ENCODE data around the gene KRTAP4-2.

Gene KRTAP4-2

DNA sequence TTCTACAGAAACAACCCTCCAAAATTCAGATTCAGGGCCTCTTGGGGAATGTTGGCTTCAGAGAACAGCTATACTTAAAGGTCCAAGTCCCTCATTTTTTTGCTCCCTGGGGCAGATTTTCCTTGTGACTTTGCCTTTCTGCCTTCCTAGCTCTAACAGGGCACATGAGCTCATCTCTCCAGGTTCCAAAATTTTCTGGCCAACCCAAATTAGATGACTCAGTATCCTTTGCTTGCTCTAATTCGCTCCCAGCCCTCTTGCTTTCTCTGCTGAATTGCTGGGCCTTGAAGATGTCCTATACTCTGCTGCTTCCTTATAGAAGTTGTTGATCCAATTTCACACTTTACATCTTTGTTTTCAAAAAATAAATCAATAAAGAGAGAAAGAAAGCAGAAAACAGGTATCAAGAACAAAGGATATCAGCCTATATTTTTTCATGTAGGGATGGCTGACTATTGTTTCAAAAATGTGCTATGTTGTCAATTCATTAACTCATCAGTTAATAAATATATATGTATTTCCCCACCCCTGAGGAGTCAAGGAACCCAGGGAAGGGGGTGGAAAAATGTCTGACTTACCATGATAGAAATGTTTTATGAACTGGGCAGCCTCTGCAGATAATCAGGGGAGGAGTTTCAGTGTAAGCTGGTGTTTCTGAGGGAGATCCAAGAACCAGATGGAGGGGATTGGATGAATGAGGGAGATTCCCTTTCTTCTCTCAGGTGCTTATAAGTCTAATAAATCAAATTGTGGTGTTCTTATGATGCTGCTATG is 1.0 kb upstream of the KRTAP4-2 start:
- no peak for TF ChIP-seq ZFX (IDR thresholded peaks at IDR 0.05; ENCODE audit: borderline replicate concordance)
- H3K27ac ChIP-seq, result no peak overlapping the region

DNA sequence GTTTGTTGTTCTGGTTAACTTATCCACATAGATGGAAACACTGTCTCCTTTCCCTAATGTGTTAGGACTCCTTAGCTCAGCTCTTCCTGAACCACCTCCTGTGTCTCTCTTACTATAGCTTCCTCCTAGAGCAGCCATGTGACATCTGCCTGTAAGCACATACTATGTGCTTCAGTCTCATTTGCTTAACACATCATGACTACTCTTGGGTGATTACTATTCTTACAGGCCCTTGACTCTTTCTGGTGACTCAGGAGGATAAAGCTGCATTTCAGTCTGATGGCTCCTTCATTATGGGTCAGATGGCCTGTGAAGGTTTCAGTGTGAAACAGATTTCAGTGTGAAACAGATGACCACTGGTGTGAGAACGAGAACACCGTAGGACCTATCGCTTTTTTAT is 320 bp upstream of the KRTAP4-2 start:
- H3K27ac ChIP-seq, result no peak overlapping the region
- TF ChIP-seq, protein P1, sequence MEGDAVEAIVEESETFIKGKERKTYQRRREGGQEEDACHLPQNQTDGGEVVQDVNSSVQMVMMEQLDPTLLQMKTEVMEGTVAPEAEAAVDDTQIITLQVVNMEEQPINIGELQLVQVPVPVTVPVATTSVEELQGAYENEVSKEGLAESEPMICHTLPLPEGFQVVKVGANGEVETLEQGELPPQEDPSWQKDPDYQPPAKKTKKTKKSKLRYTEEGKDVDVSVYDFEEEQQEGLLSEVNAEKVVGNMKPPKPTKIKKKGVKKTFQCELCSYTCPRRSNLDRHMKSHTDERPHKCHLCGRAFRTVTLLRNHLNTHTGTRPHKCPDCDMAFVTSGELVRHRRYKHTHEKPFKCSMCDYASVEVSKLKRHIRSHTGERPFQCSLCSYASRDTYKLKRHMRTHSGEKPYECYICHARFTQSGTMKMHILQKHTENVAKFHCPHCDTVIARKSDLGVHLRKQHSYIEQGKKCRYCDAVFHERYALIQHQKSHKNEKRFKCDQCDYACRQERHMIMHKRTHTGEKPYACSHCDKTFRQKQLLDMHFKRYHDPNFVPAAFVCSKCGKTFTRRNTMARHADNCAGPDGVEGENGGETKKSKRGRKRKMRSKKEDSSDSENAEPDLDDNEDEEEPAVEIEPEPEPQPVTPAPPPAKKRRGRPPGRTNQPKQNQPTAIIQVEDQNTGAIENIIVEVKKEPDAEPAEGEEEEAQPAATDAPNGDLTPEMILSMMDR (IDR thresholded peaks at IDR 0.05), result no peak
- TF ChIP-seq ZFX (IDR thresholded peaks at IDR 0.05; ENCODE audit: borderline replicate concordance), result no peak

DNA sequence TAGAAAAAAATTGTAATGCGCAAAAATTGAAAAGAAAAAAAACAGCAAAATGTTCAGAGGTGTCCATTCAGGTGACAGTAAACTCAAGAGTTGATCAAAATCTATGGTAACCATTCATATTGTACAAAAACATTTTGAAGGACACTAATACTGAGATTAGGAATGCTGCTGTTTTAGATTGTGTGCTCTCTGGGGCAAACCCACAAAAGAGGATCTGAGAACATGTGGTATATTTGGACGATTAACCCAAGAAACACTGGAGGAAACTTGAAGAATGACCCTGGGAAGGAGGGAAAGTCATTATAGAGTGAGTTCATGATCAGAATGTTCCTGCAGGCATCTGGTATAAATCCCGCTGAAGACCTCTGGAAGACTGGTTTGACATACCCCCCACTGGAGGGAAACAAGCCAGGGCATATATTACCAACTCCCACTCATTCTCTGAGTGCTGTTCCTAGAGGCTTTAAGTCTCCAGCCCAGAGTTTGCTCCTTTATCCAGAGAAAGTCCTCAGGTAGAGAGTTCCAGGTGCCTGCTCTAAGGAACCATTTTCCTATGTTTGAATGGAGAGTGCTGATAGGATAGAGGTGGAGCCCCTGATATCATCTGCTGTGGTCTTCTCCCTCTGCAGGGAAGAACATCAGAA is 1.2 kb downstream of the KRTAP4-2 start:
- no peak overlapping the region for H3K27ac ChIP-seq
- TF ChIP-seq ZFX (IDR thresholded peaks at IDR 0.05; ENCODE audit: borderline replicate concordance), result no peak
- TF ChIP-seq, protein P1 (IDR thresholded peaks at IDR 0.05), result no peak

DNA sequence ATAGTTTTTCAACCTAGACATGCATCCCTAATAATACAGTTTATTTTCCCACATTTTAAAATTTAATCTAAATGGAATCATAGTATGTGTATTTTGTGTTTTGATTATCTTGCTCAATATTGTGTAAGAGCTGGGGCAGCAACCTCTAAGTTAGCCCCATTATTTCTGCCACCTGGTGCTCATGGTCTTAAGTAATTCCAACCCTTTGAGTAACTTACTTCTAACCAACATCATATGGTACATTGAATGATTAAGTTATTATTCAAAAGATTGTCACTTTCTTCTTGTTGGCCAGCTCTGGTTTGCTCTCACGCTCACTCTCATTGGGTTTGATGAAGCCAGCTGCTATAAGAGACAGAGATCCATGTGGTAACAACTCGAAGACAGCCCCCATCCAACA is 6.1 kb downstream of the KRTAP4-2 start:
- H3K27ac ChIP-seq, result no peak overlapping the region
- no peak for TF ChIP-seq ZFX (IDR thresholded peaks at IDR 0.05; ENCODE audit: borderline replicate concordance)
- TF ChIP-seq, protein P1 (IDR thresholded peaks at IDR 0.05), result no peak

DNA sequence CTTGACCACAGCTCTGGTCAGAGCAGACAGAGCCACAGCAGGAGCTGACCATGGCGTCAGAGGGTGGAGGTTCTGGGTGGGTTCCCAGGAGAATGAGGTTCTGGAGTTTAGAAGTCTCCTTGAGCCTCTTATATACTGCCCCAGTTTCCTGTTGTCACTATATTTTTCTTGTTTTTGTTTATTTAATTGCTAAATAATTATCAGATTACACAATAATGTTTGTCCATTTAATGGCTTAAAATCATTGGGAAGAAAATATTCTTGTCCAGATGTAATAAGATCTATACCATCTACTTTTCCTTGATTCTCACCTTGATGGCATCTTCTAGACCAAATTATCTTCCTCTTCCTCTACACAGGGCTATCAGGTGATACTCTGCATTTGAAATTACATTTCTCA is 9.9 kb downstream of the KRTAP4-2 start, which contains the start of gene KRTAP4-3:
Gene KRTAP4-3, minus strand, starts transcription at position 101 of the 400 bp plus-strand sequence. Its CDS starts 49 bp downstream, at position 52.
- no peak within 1 kb of the TSS for H3K27ac ChIP-seq
- TF ChIP-seq ZFX (IDR thresholded peaks at IDR 0.05; ENCODE audit: borderline replicate concordance), result no peak
- TF ChIP-seq, protein P1 (IDR thresholded peaks at IDR 0.05), result no peak

DNA sequence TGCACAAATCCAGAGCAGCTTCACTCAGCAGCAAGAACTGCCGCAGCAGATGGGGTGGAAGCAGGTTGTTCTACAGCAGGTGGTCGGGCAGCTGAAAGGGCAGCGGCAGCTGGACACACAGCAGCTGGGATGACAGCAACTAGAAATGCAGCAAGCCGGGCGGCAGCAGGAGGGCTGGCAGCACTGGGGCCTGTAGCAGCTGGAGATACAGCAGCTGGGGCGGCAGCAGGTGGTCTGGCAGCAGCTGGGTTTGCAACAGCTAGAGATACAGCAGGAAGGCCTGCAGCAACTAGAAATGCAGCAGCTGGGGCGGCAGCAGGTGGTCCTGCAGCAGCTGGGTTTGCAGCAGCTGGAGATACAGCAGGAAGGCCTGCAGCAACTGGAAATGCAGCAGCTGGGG is 10.5 kb downstream of the KRTAP4-2 start:
- TF ChIP-seq, protein P1 (IDR thresholded peaks at IDR 0.05), result no peak
- no peak for TF ChIP-seq ZFX (IDR thresholded peaks at IDR 0.05; ENCODE audit: borderline replicate concordance)
- H3K27ac ChIP-seq, result no peak overlapping the region

DNA sequence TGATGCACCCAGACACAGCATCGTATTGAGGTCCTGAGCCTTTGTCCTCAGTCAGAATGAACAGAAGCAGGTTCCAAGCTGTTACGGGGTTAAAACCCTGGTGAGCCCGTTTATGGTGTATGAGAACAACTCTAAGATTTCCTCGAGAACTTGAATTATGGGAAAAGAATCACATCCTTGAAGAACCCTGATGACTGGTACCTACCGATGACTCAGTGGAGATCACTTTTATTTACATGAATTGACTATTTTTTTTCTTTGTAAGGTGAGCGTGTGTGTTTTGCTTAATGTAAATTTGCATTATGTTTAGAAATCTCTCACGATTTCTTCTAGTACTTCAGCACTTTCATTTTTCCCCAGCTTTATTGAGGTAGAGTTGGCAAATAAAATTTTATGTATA is 14.2 kb downstream of the KRTAP4-2 start:
- TF ChIP-seq, protein P1 (IDR thresholded peaks at IDR 0.05), result no peak
- TF ChIP-seq ZFX (IDR thresholded peaks at IDR 0.05; ENCODE audit: borderline replicate concordance), result no peak
- H3K27ac ChIP-seq, result no peak overlapping the region

Data from 22Rv1 (cell line).